ENCODE measurements around the gene CDS2.

DNA sequence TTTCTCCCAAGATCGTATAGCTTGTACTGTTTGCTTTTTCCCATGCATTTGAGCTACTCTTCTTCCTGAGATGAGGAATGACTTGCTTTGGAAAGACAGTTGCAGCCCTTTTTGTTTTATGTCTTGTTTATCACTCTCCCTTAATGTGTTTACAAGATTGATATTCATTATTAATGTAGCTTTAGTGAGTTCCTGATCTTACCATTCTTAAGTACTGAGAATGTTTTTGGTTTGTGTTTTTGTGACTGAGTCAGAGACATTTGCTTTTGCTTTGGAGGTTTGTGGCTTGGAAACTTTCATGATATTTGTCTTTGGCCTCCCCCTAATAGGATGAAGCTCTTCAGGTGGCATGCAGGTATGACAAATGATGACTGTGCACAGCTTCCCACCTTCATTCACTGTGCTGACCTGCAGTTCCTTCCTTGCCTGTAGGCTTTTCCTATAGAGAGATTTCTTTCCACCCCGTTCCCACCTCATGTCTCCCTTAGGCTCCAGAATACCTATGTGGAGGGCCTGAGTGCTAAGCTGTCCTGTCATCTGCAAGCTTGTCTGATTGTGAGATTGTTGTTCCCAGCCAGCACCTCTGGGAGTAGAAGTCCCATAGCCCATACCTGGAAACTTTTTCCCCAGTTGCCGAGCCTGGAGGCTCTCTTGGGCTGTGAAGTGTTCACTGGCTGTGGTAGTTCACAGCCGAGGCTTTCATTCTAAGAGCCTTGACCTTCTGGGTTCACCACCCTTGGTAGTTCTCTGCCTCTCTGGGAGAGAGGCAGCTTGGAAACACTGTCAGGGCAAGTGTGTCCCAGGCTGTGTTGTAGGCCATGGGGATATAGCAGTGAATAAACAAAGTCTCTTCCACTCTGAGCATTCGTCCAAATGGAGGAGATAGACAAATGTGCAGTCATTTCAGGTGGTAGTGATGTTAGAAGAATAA, 27.1 kb downstream of the CDS2 start:
- no peak for TF ChIP-seq CTCF (conservative IDR thresholded peaks at IDR 0.05)
- TF ChIP-seq ZFX (IDR thresholded peaks at IDR 0.05): no peak
